SIG-M5 (cell line): ENCODE measurements around the gene ORMDL2.
"Not testable (repeated sequence)": the region's sequence is repeated elsewhere in the genome, so short reads cannot be mapped to it uniquely, and the experiment has no call there.

ENCODE experiments used
- DNase-seq: peaks from one replicate; lab custom pipeline; 2025; lab: John Stamatoyannopoulos, UW

The ORMDL2 gene

DNA sequence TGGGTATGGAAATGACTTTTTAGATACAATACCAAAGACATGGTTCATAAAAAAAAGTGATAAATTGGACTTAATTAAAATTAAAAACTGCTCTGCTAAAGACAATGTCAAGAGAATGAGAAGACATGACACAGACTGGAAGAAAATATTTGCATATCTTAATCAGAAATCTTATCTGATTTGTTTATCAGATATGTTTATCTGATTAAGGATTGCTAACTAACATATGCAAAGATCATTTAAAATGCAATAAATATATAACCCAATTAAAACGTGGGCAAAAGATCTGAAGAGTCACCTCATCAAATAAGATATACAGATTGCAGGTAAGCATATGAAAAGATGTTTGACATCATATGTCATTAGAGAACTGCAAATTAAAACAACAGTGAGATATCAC lies 34.9 kb downstream of the ORMDL2 start:
- no peak for DNase-seq

DNA sequence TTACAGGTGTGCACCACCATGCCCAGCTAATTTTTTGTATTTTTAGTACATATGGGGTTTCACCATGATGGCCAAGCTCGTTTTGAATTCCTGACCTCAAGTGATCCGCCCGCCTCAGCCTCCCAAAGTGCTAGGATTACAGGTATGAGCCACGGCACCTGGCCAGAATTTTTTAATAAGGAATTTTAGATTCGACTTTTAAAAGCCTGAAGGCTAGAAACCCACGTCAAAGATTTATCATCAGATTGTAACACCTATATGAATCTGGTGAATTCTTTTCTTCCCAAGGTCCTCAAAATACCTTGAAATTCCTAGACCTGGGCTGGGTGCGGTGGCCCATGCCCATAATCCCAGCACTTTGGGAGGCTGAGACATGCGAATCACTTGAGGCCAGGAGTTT lies 43.6 kb downstream of the ORMDL2 start:
- DNase-seq = no peak

DNA sequence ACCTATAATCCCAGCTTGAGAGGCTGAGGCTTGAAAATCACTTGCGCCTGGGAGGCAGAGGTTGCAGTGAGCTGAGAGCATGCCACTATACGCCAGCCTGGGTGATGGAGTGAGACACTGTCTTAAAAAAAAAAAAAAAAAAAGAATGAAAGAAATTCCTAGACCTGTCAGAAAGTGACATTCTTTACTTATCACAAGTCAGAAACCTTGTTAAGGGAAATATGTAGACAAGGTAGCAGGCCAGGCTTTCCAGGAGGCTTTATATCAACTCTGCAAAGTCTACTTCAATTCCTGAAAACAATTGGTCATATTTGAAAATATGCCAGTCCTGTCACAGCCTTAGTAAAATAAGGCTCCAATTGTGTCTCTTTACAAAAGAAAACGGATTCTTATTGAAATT lies 44.0 kb downstream of the ORMDL2 start:
- no peak for DNase-seq

DNA sequence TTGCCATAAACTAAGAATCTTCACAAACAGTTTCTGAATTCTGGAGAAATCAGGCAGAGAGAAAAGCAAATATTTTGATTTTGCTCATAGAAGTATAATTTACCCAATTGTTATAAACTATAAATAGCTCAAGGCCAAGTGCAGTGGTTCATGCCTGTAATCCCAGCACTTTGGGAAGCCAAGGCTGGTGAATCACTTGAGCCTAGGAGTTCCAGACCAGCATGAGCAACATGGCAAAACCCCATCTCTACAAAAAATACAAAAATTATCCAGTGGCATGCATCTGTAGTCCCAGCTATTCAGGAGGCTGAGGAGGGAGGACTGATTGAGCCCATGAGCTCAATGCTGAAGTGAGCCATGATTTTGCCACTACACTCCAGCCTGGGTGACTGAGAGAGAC lies 44.4 kb downstream of the ORMDL2 start:
- no peak for DNase-seq

DNA sequence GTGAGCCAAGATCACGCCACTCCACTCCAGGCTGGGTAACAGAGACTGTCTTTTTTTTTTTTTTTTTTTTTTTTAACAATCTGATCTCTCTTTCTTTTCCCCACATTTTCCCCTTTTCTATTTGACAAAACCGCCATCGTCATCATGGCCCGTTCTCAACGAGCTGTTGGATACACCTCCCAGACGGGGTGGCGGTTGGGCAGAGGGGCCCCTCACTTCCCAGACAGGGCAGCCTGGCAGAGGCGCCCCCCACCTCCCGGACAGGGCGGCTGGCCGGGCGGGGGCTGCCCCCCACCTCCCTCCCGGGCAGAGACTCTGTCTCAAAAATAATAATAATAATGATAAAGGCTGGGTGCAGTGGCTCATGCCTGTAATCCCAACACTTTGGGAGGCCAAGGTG lies 45.1 kb downstream of the ORMDL2 start:
- DNase-seq = not testable (repeated sequence)

DNA sequence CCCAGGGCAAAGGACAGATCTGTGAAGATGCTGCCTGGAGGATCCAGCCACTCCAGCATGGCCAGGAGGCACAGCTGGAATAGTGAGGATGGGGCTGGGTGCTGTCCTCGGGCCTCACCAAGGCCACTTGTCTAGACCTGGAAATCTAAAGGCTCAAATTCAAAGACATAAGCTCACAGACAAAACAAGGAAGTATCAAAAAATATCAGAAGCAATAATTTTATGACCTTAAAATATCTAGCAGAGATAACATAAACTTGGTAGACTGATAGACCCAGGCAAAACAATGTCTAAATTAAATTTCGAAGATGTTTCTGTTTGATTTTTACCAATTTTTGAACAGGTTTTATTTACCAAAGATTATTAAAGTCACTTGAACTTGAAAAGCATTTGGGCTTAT lies 47.5 kb downstream of the ORMDL2 start:
- DNase-seq = no peak

DNA sequence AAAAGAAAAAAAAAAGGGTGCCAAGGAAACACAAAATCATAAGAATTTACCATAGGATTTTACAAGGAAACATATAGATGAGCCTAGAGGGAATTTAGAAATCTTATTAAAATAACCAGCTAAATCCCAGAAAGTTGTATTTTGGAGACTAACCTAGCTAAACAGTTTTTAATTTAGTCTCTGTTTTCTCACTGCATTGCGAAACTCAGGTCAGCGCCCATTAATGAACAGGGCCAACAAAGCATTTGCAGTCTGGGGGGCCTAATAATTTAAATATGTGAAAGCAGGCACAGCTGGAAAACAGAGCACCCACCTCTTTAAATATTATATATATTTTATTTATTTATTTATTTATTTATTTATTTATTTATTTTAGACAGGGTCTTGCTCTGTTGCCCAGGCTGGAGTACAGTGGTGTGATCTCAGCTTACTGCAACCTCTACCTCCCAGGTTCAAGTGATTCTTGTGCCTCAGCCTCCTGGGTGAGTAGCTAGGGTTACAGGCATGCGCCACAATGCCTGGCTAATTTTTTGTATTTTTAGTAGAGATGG lies 48.7 kb downstream of the ORMDL2 start:
- not testable (repeated sequence) for DNase-seq
